H1 (cell line): ENCODE measurements around the gene TMC6.

Experiments
- CHD2 ChIP-seq: IDR thresholded peaks from 2 replicates; pipeline ENCODE4 v1.6.1; 2012; ENCODE audit warnings: low read length, improper control_type of control experiment
- EZH2 ChIP-seq: fragments of 200-600 bp; sonication (generic); IDR thresholded peaks from 2 replicates; pipeline ENCODE4 v1.7.1; 2012; ENCODE audit warnings: low read depth, mild to moderate bottlenecking, moderate library complexity, low read length, inconsistent platforms; ENCODE audit not compliant: severe bottlenecking
- HDAC2 ChIP-seq, 2 experiments: fragments of 300-600 bp in 1 of 2; sonication (generic) in 1 of 2; IDR thresholded peaks; 2 replicates each; pipeline ENCODE4 v1.6.1; 2011 to 2012; ENCODE audit warnings: low read depth in 2 of 2, low read length in 2 of 2, mild to moderate bottlenecking in 2 of 2, moderate library complexity in 2 of 2, borderline replicate concordance in 1 of 2, inconsistent platforms in 1 of 2
- JUND ChIP-seq: IDR thresholded peaks from 2 replicates; pipeline ENCODE4 v1.6.1; 2011; ENCODE audit warnings: mild to moderate bottlenecking, improper control_type of control experiment, low read length
- SP2 ChIP-seq: IDR thresholded peaks from 2 replicates; pipeline ENCODE4 v1.6.1; 2012; ENCODE audit warnings: mild to moderate bottlenecking, low read length, inconsistent platforms
- TF ChIP-seq, protein P1 (sequence below): IDR thresholded peaks from 2 replicates; pipeline ENCODE4 v1.6.1; 2012; ENCODE audit warnings: inconsistent platforms
- TF ChIP-seq, protein P2 (sequence below), 3 experiments: IDR thresholded peaks; 1 replicate in 2 of 3; 2 replicates in 1 of 3; pipeline versions ENCODE4 v1.5.1 to v1.6.1; 2011; ENCODE audit warnings: low read length in 3 of 3, mild to moderate bottlenecking in 3 of 3, inconsistent platforms in 2 of 3, low read depth in 1 of 3, moderate library complexity in 1 of 3; ENCODE audit not compliant: insufficient read depth in 1 of 3; ENCODE audit errors: control extremely low read depth in 1 of 3
- TF ChIP-seq, protein P3 (sequence below): fragments of 300-600 bp; sonication (generic); IDR thresholded peaks from 2 replicates; pipeline ENCODE4 v1.7.1; 2012; ENCODE audit warnings: low read length, moderate library complexity, mild to moderate bottlenecking, inconsistent platforms; ENCODE audit not compliant: insufficient replicate concordance

- TF ChIP-seq, protein P1, sequence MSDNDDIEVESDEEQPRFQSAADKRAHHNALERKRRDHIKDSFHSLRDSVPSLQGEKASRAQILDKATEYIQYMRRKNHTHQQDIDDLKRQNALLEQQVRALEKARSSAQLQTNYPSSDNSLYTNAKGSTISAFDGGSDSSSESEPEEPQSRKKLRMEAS = no peak
- TF ChIP-seq, protein P2, sequence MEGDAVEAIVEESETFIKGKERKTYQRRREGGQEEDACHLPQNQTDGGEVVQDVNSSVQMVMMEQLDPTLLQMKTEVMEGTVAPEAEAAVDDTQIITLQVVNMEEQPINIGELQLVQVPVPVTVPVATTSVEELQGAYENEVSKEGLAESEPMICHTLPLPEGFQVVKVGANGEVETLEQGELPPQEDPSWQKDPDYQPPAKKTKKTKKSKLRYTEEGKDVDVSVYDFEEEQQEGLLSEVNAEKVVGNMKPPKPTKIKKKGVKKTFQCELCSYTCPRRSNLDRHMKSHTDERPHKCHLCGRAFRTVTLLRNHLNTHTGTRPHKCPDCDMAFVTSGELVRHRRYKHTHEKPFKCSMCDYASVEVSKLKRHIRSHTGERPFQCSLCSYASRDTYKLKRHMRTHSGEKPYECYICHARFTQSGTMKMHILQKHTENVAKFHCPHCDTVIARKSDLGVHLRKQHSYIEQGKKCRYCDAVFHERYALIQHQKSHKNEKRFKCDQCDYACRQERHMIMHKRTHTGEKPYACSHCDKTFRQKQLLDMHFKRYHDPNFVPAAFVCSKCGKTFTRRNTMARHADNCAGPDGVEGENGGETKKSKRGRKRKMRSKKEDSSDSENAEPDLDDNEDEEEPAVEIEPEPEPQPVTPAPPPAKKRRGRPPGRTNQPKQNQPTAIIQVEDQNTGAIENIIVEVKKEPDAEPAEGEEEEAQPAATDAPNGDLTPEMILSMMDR (IDR thresholded peaks at IDR 0.05; ENCODE audit: control extremely low read depth in 1 of 3, insufficient read depth in 1 of 3, low read depth in 1 of 3, low read length in 3 of 3) = no peak
- TF ChIP-seq SP2 (no peak), HDAC2 (IDR thresholded peaks at IDR 0.05; ENCODE audit: borderline replicate concordance in 1 of 2, low read depth in 2 of 2, low read length in 2 of 2) (no peak), CHD2 (no peak), EZH2 (no peak), JUND (no peak)
- TF ChIP-seq, protein P3, sequence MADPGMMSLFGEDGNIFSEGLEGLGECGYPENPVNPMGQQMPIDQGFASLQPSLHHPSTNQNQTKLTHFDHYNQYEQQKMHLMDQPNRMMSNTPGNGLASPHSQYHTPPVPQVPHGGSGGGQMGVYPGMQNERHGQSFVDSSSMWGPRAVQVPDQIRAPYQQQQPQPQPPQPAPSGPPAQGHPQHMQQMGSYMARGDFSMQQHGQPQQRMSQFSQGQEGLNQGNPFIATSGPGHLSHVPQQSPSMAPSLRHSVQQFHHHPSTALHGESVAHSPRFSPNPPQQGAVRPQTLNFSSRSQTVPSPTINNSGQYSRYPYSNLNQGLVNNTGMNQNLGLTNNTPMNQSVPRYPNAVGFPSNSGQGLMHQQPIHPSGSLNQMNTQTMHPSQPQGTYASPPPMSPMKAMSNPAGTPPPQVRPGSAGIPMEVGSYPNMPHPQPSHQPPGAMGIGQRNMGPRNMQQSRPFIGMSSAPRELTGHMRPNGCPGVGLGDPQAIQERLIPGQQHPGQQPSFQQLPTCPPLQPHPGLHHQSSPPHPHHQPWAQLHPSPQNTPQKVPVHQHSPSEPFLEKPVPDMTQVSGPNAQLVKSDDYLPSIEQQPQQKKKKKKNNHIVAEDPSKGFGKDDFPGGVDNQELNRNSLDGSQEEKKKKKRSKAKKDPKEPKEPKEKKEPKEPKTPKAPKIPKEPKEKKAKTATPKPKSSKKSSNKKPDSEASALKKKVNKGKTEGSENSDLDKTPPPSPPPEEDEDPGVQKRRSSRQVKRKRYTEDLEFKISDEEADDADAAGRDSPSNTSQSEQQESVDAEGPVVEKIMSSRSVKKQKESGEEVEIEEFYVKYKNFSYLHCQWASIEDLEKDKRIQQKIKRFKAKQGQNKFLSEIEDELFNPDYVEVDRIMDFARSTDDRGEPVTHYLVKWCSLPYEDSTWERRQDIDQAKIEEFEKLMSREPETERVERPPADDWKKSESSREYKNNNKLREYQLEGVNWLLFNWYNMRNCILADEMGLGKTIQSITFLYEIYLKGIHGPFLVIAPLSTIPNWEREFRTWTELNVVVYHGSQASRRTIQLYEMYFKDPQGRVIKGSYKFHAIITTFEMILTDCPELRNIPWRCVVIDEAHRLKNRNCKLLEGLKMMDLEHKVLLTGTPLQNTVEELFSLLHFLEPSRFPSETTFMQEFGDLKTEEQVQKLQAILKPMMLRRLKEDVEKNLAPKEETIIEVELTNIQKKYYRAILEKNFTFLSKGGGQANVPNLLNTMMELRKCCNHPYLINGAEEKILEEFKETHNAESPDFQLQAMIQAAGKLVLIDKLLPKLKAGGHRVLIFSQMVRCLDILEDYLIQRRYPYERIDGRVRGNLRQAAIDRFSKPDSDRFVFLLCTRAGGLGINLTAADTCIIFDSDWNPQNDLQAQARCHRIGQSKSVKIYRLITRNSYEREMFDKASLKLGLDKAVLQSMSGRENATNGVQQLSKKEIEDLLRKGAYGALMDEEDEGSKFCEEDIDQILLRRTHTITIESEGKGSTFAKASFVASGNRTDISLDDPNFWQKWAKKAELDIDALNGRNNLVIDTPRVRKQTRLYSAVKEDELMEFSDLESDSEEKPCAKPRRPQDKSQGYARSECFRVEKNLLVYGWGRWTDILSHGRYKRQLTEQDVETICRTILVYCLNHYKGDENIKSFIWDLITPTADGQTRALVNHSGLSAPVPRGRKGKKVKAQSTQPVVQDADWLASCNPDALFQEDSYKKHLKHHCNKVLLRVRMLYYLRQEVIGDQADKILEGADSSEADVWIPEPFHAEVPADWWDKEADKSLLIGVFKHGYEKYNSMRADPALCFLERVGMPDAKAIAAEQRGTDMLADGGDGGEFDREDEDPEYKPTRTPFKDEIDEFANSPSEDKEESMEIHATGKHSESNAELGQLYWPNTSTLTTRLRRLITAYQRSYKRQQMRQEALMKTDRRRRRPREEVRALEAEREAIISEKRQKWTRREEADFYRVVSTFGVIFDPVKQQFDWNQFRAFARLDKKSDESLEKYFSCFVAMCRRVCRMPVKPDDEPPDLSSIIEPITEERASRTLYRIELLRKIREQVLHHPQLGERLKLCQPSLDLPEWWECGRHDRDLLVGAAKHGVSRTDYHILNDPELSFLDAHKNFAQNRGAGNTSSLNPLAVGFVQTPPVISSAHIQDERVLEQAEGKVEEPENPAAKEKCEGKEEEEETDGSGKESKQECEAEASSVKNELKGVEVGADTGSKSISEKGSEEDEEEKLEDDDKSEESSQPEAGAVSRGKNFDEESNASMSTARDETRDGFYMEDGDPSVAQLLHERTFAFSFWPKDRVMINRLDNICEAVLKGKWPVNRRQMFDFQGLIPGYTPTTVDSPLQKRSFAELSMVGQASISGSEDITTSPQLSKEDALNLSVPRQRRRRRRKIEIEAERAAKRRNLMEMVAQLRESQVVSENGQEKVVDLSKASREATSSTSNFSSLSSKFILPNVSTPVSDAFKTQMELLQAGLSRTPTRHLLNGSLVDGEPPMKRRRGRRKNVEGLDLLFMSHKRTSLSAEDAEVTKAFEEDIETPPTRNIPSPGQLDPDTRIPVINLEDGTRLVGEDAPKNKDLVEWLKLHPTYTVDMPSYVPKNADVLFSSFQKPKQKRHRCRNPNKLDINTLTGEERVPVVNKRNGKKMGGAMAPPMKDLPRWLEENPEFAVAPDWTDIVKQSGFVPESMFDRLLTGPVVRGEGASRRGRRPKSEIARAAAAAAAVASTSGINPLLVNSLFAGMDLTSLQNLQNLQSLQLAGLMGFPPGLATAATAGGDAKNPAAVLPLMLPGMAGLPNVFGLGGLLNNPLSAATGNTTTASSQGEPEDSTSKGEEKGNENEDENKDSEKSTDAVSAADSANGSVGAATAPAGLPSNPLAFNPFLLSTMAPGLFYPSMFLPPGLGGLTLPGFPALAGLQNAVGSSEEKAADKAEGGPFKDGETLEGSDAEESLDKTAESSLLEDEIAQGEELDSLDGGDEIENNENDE = no peak
Measured at GRCh38 chr17:78105101-78105500, 23.5 kb downstream of the TMC6 start.
